A549 (cell line): ENCODE results near the gene CLDN4.

Experiments
- EP300 ChIP-seq, 2 experiments: fragments of >200 bp; sonication (Bioruptor Twin); formaldehyde crosslinking; IDR thresholded peaks; 2 replicates in 1 of 2; 3 replicates in 1 of 2; pipeline ENCODE4 v1.6.1; 2016 to 2017
- FOSL2 ChIP-seq, 2 experiments: fragments of 450-650 bp in 1 of 2; fragments of >200 bp in 1 of 2; sonication (Bioruptor Twin) in 1 of 2; formaldehyde crosslinking; IDR thresholded peaks; 2 replicates each; pipeline versions ENCODE4 v1.5.0 to v1.6.1; 2016 to 2020; ENCODE audit warnings: mild to moderate bottlenecking in 1 of 2, moderate library complexity in 1 of 2
- HDAC2 ChIP-seq: fragments of 200-600 bp; sonication (generic); IDR thresholded peaks from 2 replicates; pipeline ENCODE4 v1.6.1; 2016
- MAFK ChIP-seq: fragments of 450-650 bp; IDR thresholded peaks from 2 replicates; pipeline ENCODE4 v1.6.1; 2014; ENCODE audit not compliant: partially characterized antibody
- POLR2A ChIP-seq: IDR thresholded peaks from 2 replicates; pipeline ENCODE4 v1.6.1; 2012; ENCODE audit warnings: mild to moderate bottlenecking, low read length
- RARB ChIP-seq: fragments of 250-450 bp; sonication (Bioruptor Pico); IDR thresholded peaks from 2 replicates; pipeline ENCODE4 v1.8.0; 2021; ENCODE audit warnings: mild to moderate bottlenecking, moderate library complexity
- ZFP36 ChIP-seq: fragments of 450-650 bp; IDR thresholded peaks from 2 replicates; pipeline ENCODE4 v1.6.1; 2014; ENCODE audit warnings: borderline replicate concordance; ENCODE audit not compliant: partially characterized antibody
- TF ChIP-seq, protein P1 (sequence below): fragments of >200 bp; sonication (Bioruptor Twin); formaldehyde crosslinking; IDR thresholded peaks from 3 replicates; pipeline ENCODE4 v1.5.1; 2016

DNA sequence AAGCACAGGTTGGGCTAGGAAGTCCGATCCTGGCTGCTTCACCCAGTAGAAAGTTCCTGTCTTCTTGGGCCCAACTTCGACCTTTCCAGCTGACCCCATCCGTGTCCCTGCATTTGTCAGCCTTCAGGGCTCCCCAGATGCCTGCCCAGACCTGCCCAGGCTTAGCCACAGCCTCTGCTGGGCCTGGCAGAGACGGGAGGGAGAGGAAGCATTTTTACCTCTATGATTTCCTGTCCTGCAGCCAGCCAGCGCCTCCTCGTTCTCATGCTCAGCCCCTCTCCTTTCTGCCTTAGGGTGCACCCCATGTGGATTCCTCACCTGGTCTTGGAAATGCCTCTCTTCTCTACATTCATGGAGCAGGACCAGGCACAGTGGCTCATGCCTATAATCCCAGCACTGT lies 7.8 kb downstream of the CLDN4 start:
- TF ChIP-seq, protein P1, sequence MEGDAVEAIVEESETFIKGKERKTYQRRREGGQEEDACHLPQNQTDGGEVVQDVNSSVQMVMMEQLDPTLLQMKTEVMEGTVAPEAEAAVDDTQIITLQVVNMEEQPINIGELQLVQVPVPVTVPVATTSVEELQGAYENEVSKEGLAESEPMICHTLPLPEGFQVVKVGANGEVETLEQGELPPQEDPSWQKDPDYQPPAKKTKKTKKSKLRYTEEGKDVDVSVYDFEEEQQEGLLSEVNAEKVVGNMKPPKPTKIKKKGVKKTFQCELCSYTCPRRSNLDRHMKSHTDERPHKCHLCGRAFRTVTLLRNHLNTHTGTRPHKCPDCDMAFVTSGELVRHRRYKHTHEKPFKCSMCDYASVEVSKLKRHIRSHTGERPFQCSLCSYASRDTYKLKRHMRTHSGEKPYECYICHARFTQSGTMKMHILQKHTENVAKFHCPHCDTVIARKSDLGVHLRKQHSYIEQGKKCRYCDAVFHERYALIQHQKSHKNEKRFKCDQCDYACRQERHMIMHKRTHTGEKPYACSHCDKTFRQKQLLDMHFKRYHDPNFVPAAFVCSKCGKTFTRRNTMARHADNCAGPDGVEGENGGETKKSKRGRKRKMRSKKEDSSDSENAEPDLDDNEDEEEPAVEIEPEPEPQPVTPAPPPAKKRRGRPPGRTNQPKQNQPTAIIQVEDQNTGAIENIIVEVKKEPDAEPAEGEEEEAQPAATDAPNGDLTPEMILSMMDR: no peak
- TF ChIP-seq MAFK: no peak
- no peak for TF ChIP-seq FOSL2 (IDR thresholded peaks at IDR 0.05)
- no peak for TF ChIP-seq FOSL2 (CRISPR knock-in tag; IDR thresholded peaks at IDR 0.05)
- no peak for TF ChIP-seq POLR2A
- TF ChIP-seq EP300 (IDR thresholded peaks at IDR 0.05): no peak
- TF ChIP-seq RARB (CRISPR knock-in tag): no peak
- no peak for TF ChIP-seq ZFP36
- TF ChIP-seq HDAC2: no peak
